GM19351 (cell line): Measurements from ENCODE around the gene FKBP15.

Experiments used
- ATAC-seq: cut with Tn5 transposase; IDR thresholded peaks from one replicate; pipeline ENCODE4 v1.9.1; 2021; ENCODE audit warnings: mild to moderate bottlenecking, moderate library complexity; ENCODE audit not compliant: unreplicated experiment

FKBP15 gene

GRCh38 chr9:113181165-113181564, 39.9 kb downstream of the FKBP15 start:
- ATAC-seq = no peak

GRCh38 chr9:113179839-113180238, 41.2 kb downstream of the FKBP15 start:
- ATAC-seq = no peak

GRCh38 chr9:113178087-113178486, 43.0 kb downstream of the FKBP15 start:
- no peak for ATAC-seq

- ATAC-seq = no peak
Measured at GRCh38 chr9:113177251-113177650, 43.8 kb downstream of the FKBP15 start.

GRCh38 chr9:113176803-113177202, 44.3 kb downstream of the FKBP15 start:
- ATAC-seq = no peak

- no peak for ATAC-seq
Measured at GRCh38 chr9:113173341-113173740, 47.7 kb downstream of the FKBP15 start.

GRCh38 chr9:113168809-113169208, 52.3 kb downstream of the FKBP15 start:
- no peak for ATAC-seq

GRCh38 chr9:113166039-113166438, 55.0 kb downstream of the FKBP15 start:
- no peak for ATAC-seq

GRCh38 chr9:113164536-113165300, 56.4 kb downstream of the FKBP15 start:
- ATAC-seq = no peak

GRCh38 chr9:113163001-113163400, 58.1 kb downstream of the FKBP15 start:
- no peak for ATAC-seq

GRCh38 chr9:113160571-113160970, 60.5 kb downstream of the FKBP15 start:
- no peak for ATAC-seq

- no peak for ATAC-seq
Measured at GRCh38 chr9:113158446-113158845, 62.6 kb downstream of the FKBP15 start.

- ATAC-seq = no peak
Measured at GRCh38 chr9:113156880-113157279, 64.2 kb downstream of the FKBP15 start.

- ATAC-seq = no peak
Measured at GRCh38 chr9:113155911-113156588, 65.0 kb downstream of the FKBP15 start.

GRCh38 chr9:113154946-113155345, 66.1 kb downstream of the FKBP15 start:
- ATAC-seq = no peak

- no peak for ATAC-seq
Measured at GRCh38 chr9:113154471-113154870, 66.6 kb downstream of the FKBP15 start.

GRCh38 chr9:113153599-113153998, 67.5 kb downstream of the FKBP15 start:
- ATAC-seq = no peak

GRCh38 chr9:113152699-113153098, 68.4 kb downstream of the FKBP15 start:
- no peak for ATAC-seq

GRCh38 chr9:113151696-113152630, 69.1 kb downstream of the FKBP15 start:
- no peak for ATAC-seq

- peak; percentile 97 for ATAC-seq
Measured at GRCh38 chr9:113150670-113151611, 70.1 kb downstream of the FKBP15 start, which contains the start of gene SLC31A2. Gene SLC31A2, plus strand, starts transcription at chr9:113151007. Its CDS starts 68 bp downstream, at chr9:113151075.
